GM18502 (cell line): Measurements from ENCODE around the gene DYNLT1.
"Not testable (repeated sequence)": the region's sequence is repeated elsewhere in the genome, so short reads cannot be mapped to it uniquely, and the experiment has no call there.

Experiments used
- ATAC-seq: cut with Tn5 transposase; IDR thresholded peaks from one replicate; pipeline ENCODE4 v1.9.1; 2021; ENCODE audit warnings: mild to moderate bottlenecking; ENCODE audit not compliant: unreplicated experiment, poor library complexity

Gene DYNLT1

GRCh38 chr6:158606011-158606410 lies 38.5 kb downstream of the DYNLT1 start:
- ATAC-seq, result not testable (repeated sequence)

GRCh38 chr6:158605266-158605878 lies 39.2 kb downstream of the DYNLT1 start:
- ATAC-seq, result no peak

GRCh38 chr6:158604048-158604406 lies 40.5 kb downstream of the DYNLT1 start:
- no peak for ATAC-seq

- ATAC-seq, result no peak
Observed at GRCh38 chr6:158603261-158604047, 41.1 kb downstream of the DYNLT1 start.

GRCh38 chr6:158599635-158600034 lies 44.9 kb downstream of the DYNLT1 start:
- no peak for ATAC-seq

GRCh38 chr6:158597565-158597964 lies 47.0 kb downstream of the DYNLT1 start:
- ATAC-seq, result no peak

- ATAC-seq, result no peak
Observed at GRCh38 chr6:158596861-158597260, 47.7 kb downstream of the DYNLT1 start.

- ATAC-seq, result no peak
Observed at GRCh38 chr6:158595223-158595622, 49.3 kb downstream of the DYNLT1 start.

GRCh38 chr6:158593670-158594069 lies 50.9 kb downstream of the DYNLT1 start:
- ATAC-seq, result no peak

- ATAC-seq, result no peak
Observed at GRCh38 chr6:158591810-158592209, 52.7 kb downstream of the DYNLT1 start.

GRCh38 chr6:158591134-158591809 lies 53.3 kb downstream of the DYNLT1 start:
- no peak for ATAC-seq

GRCh38 chr6:158589366-158589765 lies 55.2 kb downstream of the DYNLT1 start:
- no peak for ATAC-seq

GRCh38 chr6:158586652-158587051 lies 57.9 kb downstream of the DYNLT1 start:
- no peak for ATAC-seq
